Bronchial epithelial cell (primary cell): Measurements from ENCODE around the gene REPIN1. TPM values are rescaled to one million over a fixed set of nuclear protein-coding genes. Genes with fewer than 3 reads are reported as not detected.

Experiments
- DNase-seq: peaks from one replicate; pipeline ENCODE4 v3.0.0-alpha.2; 2010; ENCODE audit warnings: low read depth
- FAIRE-seq: peaks from 2 replicates; lab custom pipeline; 2011; peaks lifted over from hg19 to GRCh38; lab: Jason Lieb, UNC
- H3K27me3 ChIP-seq: 2 replicates; pipeline ENCODE4 v1.5.1; 2011; ENCODE audit warnings: low read length; ENCODE audit not compliant: control insufficient read depth, insufficient read depth
- H3K36me3 ChIP-seq: 2 replicates; pipeline ENCODE4 v1.5.1; 2011; ENCODE audit warnings: low read length; ENCODE audit not compliant: control insufficient read depth, insufficient read depth
- H3K4me3 ChIP-seq: 2 replicates; pipeline ENCODE4 v1.5.1; 2011; ENCODE audit warnings: mild to moderate bottlenecking, low read depth, low read length, control low read depth
- CTCF ChIP-seq: IDR thresholded peaks from 2 replicates; pipeline ENCODE4 v1.5.1; 2011; ENCODE audit warnings: mild to moderate bottlenecking, moderate library complexity, low read length, control low read depth, inconsistent platforms; ENCODE audit not compliant: insufficient read depth, severe bottlenecking
- total RNA-seq: library from RNA; depleted of rRNA; stranded (reverse); fragments of >200 nt; gene quantifications from 2 replicates; pipeline ENCODE4 v1.2.1, GENCODE V29; 2014

REPIN1 gene
- 26.1 and 28.2 TPM in 2 replicates for total RNA-seq

DNA sequence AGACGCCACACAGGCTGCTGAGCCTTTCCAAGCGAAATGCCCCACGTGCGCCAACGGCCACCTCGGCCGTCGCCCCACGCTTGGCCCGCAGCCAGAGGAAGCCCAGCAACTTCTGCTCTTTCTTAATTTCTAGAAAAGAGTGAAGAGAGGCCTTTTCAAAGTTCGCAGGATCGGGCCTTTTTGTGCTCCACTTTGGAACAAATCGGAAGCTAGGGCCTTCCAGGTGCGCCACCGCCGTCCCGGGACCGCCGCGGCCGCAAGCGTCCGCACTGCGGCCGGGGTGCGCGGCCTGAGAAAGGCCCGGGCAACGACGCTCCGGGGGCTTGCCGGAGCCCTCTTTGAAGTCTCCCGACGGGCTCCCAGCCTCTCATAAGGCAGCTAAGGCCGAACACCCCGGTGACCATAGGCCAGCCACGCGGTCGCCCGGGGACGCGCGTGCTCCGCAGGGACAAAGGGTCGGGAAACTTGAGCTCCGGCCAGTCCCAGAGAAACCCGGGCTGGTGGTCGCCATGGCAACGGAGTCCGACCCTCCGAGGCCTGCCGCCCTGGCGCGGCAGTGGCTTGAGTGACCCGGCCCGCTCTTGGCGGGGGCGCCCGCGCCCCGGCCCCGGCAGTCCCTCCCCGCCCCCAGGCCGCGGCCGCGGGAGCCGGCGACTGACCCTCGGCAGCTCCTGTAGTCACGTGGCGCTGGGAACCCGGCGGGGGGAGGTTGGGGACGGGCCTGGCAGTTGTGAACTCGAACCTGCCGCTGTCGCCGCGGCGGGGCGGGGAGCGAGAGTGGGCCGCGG, at the start of gene REPIN1:
Gene REPIN1, plus strand, starts transcription at position 727 of the 788 bp plus-strand sequence. CDS start 890 bp downstream, outside the sequence.
- H3K36me3 ChIP-seq, result peaks cover 5% of the 10 kb centered on the region
- FAIRE-seq, result no peak

GRCh38 chr7:150321788-150322113, 46.9 kb upstream of the REPIN1 start:
- FAIRE-seq, result no peak
- Histone ChIP-seq H3K4me3 (no peak overlapping the region), H3K36me3 (peaks cover 3% of the 10 kb centered on the region), H3K27me3 (no peaks in the 10 kb centered on the region)
- TF ChIP-seq CTCF, result no peak
- DNase-seq, result no peak

More for the DNA sequence above, at the start of gene REPIN1:
- no peaks in the 10 kb centered on the region for H3K27me3 ChIP-seq
- no peak for DNase-seq
- no peak for TF ChIP-seq CTCF
- peak within 1 kb of the TSS; percentile 72 for H3K4me3 ChIP-seq

DNA sequence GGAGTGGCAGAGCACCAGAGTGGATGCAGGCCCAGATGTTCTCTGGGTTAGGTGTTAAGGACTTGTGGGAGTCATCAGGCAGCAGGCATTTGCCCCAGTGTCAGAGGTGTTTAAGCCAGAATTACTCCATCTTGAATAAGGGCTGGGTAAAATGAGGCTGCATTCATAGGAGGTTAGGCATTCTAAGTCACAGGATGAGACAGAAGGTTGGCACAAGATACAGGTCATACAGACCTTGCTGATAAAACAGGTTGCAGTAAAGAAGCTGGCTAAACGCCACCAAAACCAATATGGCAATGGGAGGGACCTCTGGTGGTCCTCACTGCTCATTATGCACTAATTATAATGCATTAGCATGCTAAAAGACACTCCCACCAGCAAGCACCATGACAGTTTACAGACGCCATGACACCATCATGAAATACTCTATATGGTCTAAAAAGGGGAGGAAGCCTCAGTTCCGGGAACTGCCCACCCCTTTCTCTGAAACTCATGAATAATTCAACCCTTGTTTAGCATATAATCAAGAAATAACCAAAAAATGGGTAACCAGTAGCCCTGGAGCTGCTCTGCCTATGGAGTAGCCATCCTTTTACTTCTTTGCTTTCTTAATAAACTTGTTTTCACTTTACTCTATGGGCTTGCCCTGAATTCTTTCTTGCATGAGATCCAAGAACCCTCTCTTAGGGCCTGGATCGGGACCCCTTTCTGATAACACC, 46.3 kb upstream of the REPIN1 start:
- TF ChIP-seq CTCF, result no peak
- FAIRE-seq, result no peak
- DNase-seq, result no peak
- H3K36me3 ChIP-seq, result peaks cover 3% of the 10 kb centered on the region
- H3K4me3 ChIP-seq, result peak overlapping the region; percentile 77
- no peaks in the 10 kb centered on the region for H3K27me3 ChIP-seq

DNA sequence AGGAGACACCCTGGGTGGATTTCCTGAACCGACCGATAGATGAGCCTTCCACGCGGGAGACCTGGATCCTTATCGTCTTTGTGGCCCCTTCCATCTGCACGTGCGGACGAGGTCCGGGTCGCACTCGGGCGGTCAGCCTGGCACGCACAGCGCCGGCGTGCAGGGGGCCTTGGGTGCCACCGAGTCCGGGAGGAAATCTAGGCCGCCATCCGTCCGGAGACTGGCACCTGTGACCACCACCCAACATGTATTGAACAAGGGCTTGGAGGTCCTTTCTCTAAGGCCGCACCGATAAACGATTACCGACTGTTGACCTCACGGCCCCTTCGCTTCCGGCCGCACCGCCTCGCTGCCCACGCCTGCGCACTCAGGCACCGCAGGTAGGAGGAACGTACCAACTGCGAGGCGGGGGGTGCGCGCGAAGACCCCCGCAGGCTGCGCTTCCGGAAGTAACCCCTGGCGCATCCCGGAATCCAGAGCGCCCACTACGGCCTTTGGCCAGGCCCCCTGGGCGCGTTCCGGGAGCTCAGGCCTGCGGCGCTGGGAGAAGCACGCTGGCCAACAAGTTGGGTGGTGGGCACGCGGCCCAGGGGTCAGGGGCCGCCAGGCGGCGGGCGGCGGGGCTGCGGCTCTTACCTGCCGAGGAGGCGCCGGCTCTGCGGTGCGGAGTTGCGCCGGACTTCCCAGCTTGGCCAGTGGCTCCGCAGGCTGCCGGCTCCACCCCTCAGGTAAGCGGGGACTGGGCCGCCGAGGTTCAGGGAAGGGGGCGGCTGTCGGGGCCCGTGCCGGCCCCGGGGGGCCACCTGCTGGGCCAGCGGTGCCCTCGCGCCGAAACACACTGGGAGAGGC, 45.6 kb upstream of the REPIN1 start, which contains the start of the genes ACTR3C and LRRC61:
Gene ACTR3C, minus strand, starts transcription at position 713 of the 849 bp plus-strand sequence. CDS start 28,249 bp downstream, outside the sequence.
Gene LRRC61, plus strand, starts transcription at position 523 of the 849 bp plus-strand sequence. CDS start 13,507 bp downstream, outside the sequence.
- DNase-seq, result peak; percentile 16
- Histone ChIP-seq H3K27me3 (no peaks in the 10 kb centered on the region), H3K4me3 (peak within 1 kb of the TSS; percentile 77), H3K36me3 (peaks cover 3% of the 10 kb centered on the region)
- FAIRE-seq, result no peak
- TF ChIP-seq CTCF, result peak; percentile 20

- H3K36me3 ChIP-seq, result peaks cover 3% of the 10 kb centered on the region
- no peak for TF ChIP-seq CTCF
- peak; percentile 32 for DNase-seq
- no peak for FAIRE-seq
- H3K4me3 ChIP-seq, result peak overlapping the region; percentile 77
- H3K27me3 ChIP-seq, result no peaks in the 10 kb centered on the region
These were observed 44.8 kb upstream of the REPIN1 start for GRCh38 chr7:150323682-150324372.
